K562 (cell line): ENCODE measurements around the gene CSTF2T. TPM values are rescaled to one million over a fixed set of nuclear protein-coding genes. Genes with fewer than 3 reads are reported as not detected.

Experiments used
- ATAC-seq: fragments of 200-7000 bp; cut with Tn5 transposase; 3 replicates; pipeline ENCODE4 v1.9.1; 2020; ENCODE audit warnings: moderate library complexity
- BruUV-seq: library from RNA; stranded (reverse); fragments of 400-500 nt; replicated peaks from 2 replicates; lab custom pipeline; 2021; lab: Mats Ljungman, UMichigan
- CTCF ChIA-PET: fragments of 300-600 bp; formaldehyde crosslinking; extraction: SDS; loops from one replicate; lab custom pipeline; 2021; ENCODE audit warnings: low intra/inter-chr PET ratio; lab: Yijun Ruan, JAX
- POLR2A ChIA-PET: fragments of 300-600, 350-650 bp; sonication (Branson Sonifier 250); formaldehyde crosslinking; extraction: SDS; loops from one replicate; lab custom pipeline; 2021; ENCODE audit warnings: antibody characterized with exemption, inconsistent platforms; lab: Yijun Ruan, JAX
- DNase-seq, 4 experiments: peaks; one replicate each; pipeline versions ENCODE4 v3.0.0 to v3.0.0-alpha.2; 2011 to 2018; ENCODE audit warnings: low spot score in 3 of 4, mixed read lengths in 3 of 4; ENCODE audit errors: extremely low read depth in 1 of 4
- FAIRE-seq: peaks from 2 replicates; lab custom pipeline; 2011; peaks lifted over from hg19 to GRCh38; lab: Jason Lieb, UNC
- H2AFZ ChIP-seq: 2 replicates; pipeline ENCODE4 v1.6.0; 2011; ENCODE audit warnings: low read depth, low read length, control low read depth, inconsistent platforms
- H3K27ac ChIP-seq: fragments of 200-600 bp; 3 replicates; pipeline ENCODE4 v1.8.0; 2011; ENCODE audit warnings: low read depth, mild to moderate bottlenecking, control low read depth, inconsistent platforms, low read length, moderate library complexity, mixed read lengths; ENCODE audit errors: extremely low read depth
- H3K27me3 ChIP-seq, 2 experiments: fragments of 300-600 bp in 1 of 2; 2 replicates in 1 of 2; 3 replicates in 1 of 2; pipeline versions ENCODE4 v1.6.0 to v1.8.0; 2011; ENCODE audit warnings: inconsistent platforms in 2 of 2, low read length in 2 of 2, mild to moderate bottlenecking in 1 of 2, mixed read lengths in 1 of 2, moderate library complexity in 1 of 2; ENCODE audit not compliant: control insufficient read depth in 2 of 2, insufficient read depth in 2 of 2
- H3K36me3 ChIP-seq: fragments of 300-600 bp; 3 replicates; pipeline ENCODE4 v1.8.0; 2011; ENCODE audit warnings: mild to moderate bottlenecking, low read length, inconsistent platforms; ENCODE audit not compliant: control insufficient read depth, insufficient read depth
- H3K4me1 ChIP-seq, 2 experiments: fragments of 200-600 bp in 1 of 2; replicated peaks in 1 of 2; 2 replicates in 1 of 2; 3 replicates in 1 of 2; pipeline versions ENCODE4 v1.5.1 to v1.8.0; 2011; ENCODE audit warnings: inconsistent platforms in 2 of 2, low read length in 2 of 2, mild to moderate bottlenecking in 1 of 2, mixed read lengths in 1 of 2, moderate library complexity in 1 of 2; ENCODE audit not compliant: control insufficient read depth in 2 of 2, insufficient read depth in 2 of 2
- H3K4me2 ChIP-seq: 2 replicates; pipeline ENCODE4 v1.6.1; 2011; ENCODE audit warnings: low read length, control low read depth, inconsistent platforms, mixed read lengths; ENCODE audit not compliant: insufficient read depth
- H3K4me3 ChIP-seq: fragments of 200-600 bp; sonication (generic), shearing (Covaris generic); 2 replicates; pipeline ENCODE4 v1.5.1; 2016; ENCODE audit warnings: control low read depth, inconsistent platforms
- H3K79me2 ChIP-seq: fragments of 200-600 bp; 3 replicates; pipeline ENCODE4 v1.8.0; 2011; ENCODE audit warnings: low read length, inconsistent platforms; ENCODE audit not compliant: control insufficient read depth, insufficient read depth
- H3K9ac ChIP-seq, 2 experiments: 2 replicates each; pipeline versions ENCODE4 v1.6.0 to v1.6.1; 2011; ENCODE audit warnings: low read depth in 2 of 2, low read length in 2 of 2, control low read depth in 1 of 2, inconsistent platforms in 1 of 2, mild to moderate bottlenecking in 1 of 2, mixed read lengths in 1 of 2; ENCODE audit not compliant: insufficient read depth in 1 of 2
- H3K9me1 ChIP-seq: one replicate; pipeline ENCODE4 v1.6.0; 2011; ENCODE audit warnings: inconsistent platforms, mild to moderate bottlenecking, low read length, moderate library complexity; ENCODE audit not compliant: control insufficient read depth, insufficient read depth
- H3K9me3 ChIP-seq: replicated peaks from 2 replicates; pipeline ENCODE4 v1.5.1; 2011; ENCODE audit warnings: low read depth, low read length, inconsistent platforms; ENCODE audit not compliant: control insufficient read depth, insufficient read depth
- H4K20me1 ChIP-seq: replicated peaks from 2 replicates; pipeline ENCODE4 v1.6.1; 2011; ENCODE audit warnings: low read length, inconsistent platforms, mixed read lengths; ENCODE audit not compliant: control insufficient read depth, insufficient read depth
- CCNT2 ChIP-seq: IDR thresholded peaks from 2 replicates; pipeline ENCODE4 v1.6.1; 2011; ENCODE audit warnings: borderline replicate concordance, low read depth, mild to moderate bottlenecking, moderate library complexity, mixed read lengths, low read length; ENCODE audit not compliant: insufficient read length; ENCODE audit errors: extremely low read depth
- CREBBP ChIP-seq: IDR thresholded peaks from one replicate; pipeline ENCODE4 v1.6.1; 2012; ENCODE audit warnings: low read depth, mild to moderate bottlenecking, control low read depth, inconsistent platforms, low read length
- ELF2 ChIP-seq: fragments of 250-450 bp; sonication (Bioruptor Pico); IDR thresholded peaks from 2 replicates; pipeline ENCODE4 v1.5.0; 2021; ENCODE audit warnings: mild to moderate bottlenecking
- ETV1 ChIP-seq: fragments of 450-650 bp; conservative IDR thresholded peaks from 2 replicates; pipeline ENCODE4 v1.6.1; 2016; ENCODE audit warnings: missing genetic modification characterization, control low read depth, low read depth, missing compliant biosample characterization
- LEF1 ChIP-seq: fragments of 450-650 bp; IDR thresholded peaks from 2 replicates; pipeline ENCODE4 v1.6.1; 2016; ENCODE audit warnings: mild to moderate bottlenecking
- MTA2 ChIP-seq: fragments of 450-650 bp; IDR thresholded peaks from 2 replicates; pipeline ENCODE4 v1.6.1; 2016; ENCODE audit warnings: low read depth
- MTA3 ChIP-seq: fragments of 450-650 bp; formaldehyde crosslinking; IDR thresholded peaks from 2 replicates; pipeline ENCODE4 v1.6.1; 2017; ENCODE audit warnings: mild to moderate bottlenecking, borderline replicate concordance
- NFE2 ChIP-seq: IDR thresholded peaks from 2 replicates; pipeline ENCODE4 v1.6.1; 2014; ENCODE audit warnings: antibody characterized with exemption, low read depth
- PCBP2 ChIP-seq: fragments of 200-400 bp; formaldehyde crosslinking; IDR thresholded peaks from 2 replicates; pipeline ENCODE4 v1.6.1; 2018; ENCODE audit warnings: low read length, low read depth, mild to moderate bottlenecking, moderate library complexity; ENCODE audit not compliant: poor library complexity, severe bottlenecking
- PHB2 ChIP-seq: fragments of 450-650 bp; IDR thresholded peaks from 2 replicates; pipeline ENCODE4 v1.6.1; 2017; ENCODE audit warnings: low read depth
- PHTF2 ChIP-seq: fragments of 250-450 bp; sonication (Bioruptor Pico); IDR thresholded peaks from 2 replicates; pipeline ENCODE4 v1.5.0; 2021; ENCODE audit warnings: mild to moderate bottlenecking
- RAD51 ChIP-seq: fragments of 450-650 bp; IDR thresholded peaks from 2 replicates; pipeline ENCODE4 v1.7.1; 2016; ENCODE audit warnings: low read depth, mild to moderate bottlenecking, borderline replicate concordance
- RBM39 ChIP-seq: fragments of 200-400 bp; formaldehyde crosslinking; optimal IDR thresholded peaks from 2 replicates; pipeline ENCODE3; 2018; ENCODE audit warnings: low read depth, low read length
- SMAD2 ChIP-seq: fragments of 150-350 bp; IDR thresholded peaks from 2 replicates; pipeline ENCODE4 v1.6.1; 2014; ENCODE audit warnings: low read depth, mild to moderate bottlenecking, low read length
- SMARCB1 ChIP-seq: IDR thresholded peaks from 2 replicates; pipeline ENCODE4 v1.6.1; 2011; ENCODE audit warnings: improper control_type of control experiment, low read depth; ENCODE audit not compliant: insufficient read length
- SP1 ChIP-seq: sonication (generic); formaldehyde crosslinking; IDR thresholded peaks from 2 replicates; pipeline ENCODE4 v1.8.1; 2022; ENCODE audit warnings: mild to moderate bottlenecking, missing genetic modification reagents
- ZNF75A ChIP-seq: fragments of 450-650 bp; formaldehyde crosslinking; IDR thresholded peaks from 2 replicates; pipeline ENCODE4 v1.4.0; 2020; ENCODE audit warnings: mild to moderate bottlenecking
- WGBS: fragments of 100-300 bp; shearing (Covaris generic); methylation state at CpG from one replicate; pipeline ENCODE4 v1.1.6; 2016; ENCODE audit warnings: low coverage, mixed read lengths; ENCODE audit not compliant: insufficient coverage; ENCODE audit errors: missing lambda C conversion rate; 5-methylcytosine and 5-hydroxymethylcytosine counted together
- in situ Hi-C: fragments of 300-500 bp; cut with MboI; formaldehyde crosslinking; loops from 4 replicates; pipeline ENCODE4 v1.15.0; 2018; ENCODE audit warnings: inconsistent platforms, mixed read lengths
- intact Hi-C: fragments of 100-400 bp; cut with micrococcal nuclease; formaldehyde crosslinking; loops from 2 replicates; pipeline ENCODE4 v1.14.2; 2022
- polyA plus RNA-seq, 8 experiments: library from polyadenylated mRNA; depleted of rRNA in 4 of 8; stranded (reverse) in 5 of 8; unstranded in 3 of 8; fragments of >200 nt; fragmentation: Nextera tagmentation in 2 of 8; fragmentation: Illumina TruSeq in 1 of 8; extraction: Ambion mirVana in 2 of 8; extraction: Trizol in 1 of 8; gene quantifications; 2 replicates each; pipeline versions ENCODE4 v1.2.1 to v1.2.3, GENCODE V29; 2011 to 2014; ENCODE audit warnings: inconsistent platforms in 1 of 8, missing spikeins in 1 of 8
- total RNA-seq, 7 experiments: library from RNA; depleted of rRNA in 6 of 7; stranded (reverse); fragments of >200 nt in 6 of 7; fragmentation: Illumina TruSeq in 2 of 7; extraction: Trizol in 2 of 7; gene quantifications; 2 replicates each; pipeline versions ENCODE4 v1.2.1 to v1.2.3, GENCODE V29; 2011 to 2021; ENCODE audit warnings: low replicate concordance in 1 of 7

CSTF2T gene
- total and polyA plus RNA-seq, 9 of the 15 experiments (the other 6 are each of a cell fraction or from before 2014, with no cell fraction given): 10.3 to 32.4 (median 24.2) TPM

GRCh38 chr10:51707392-51707791 lies 8.0 kb upstream of the CSTF2T start:
- H4K20me1 ChIP-seq: no peaks in the 10 kb centered on the region
- DNase-seq: no peak
- H3K4me3 ChIP-seq: no peak overlapping the region
- H3K9me1 ChIP-seq: no peaks in the 10 kb centered on the region
- no peaks in the 10 kb centered on the region for H3K36me3 ChIP-seq
- WGBS: 5% methylated on average over 6 of the region's 6 CpGs
- TF ChIP-seq MTA2: no peak
- no peak for TF ChIP-seq RBM39
- TF ChIP-seq SP1: no peak
- no peak for TF ChIP-seq PHTF2
- no peak for TF ChIP-seq SMARCB1
- no peak for TF ChIP-seq LEF1
- TF ChIP-seq MTA3: no peak
- no peak for TF ChIP-seq RAD51
- TF ChIP-seq CCNT2: no peak
- no peak for TF ChIP-seq PCBP2
- no peak for TF ChIP-seq CREBBP
- no peak for TF ChIP-seq ETV1
- no peak for TF ChIP-seq PHB2
- TF ChIP-seq SMAD2: no peak
- no peak for TF ChIP-seq ELF2 (CRISPR knock-in tag)
- TF ChIP-seq ZNF75A (CRISPR knock-in tag): no peak
- TF ChIP-seq NFE2: no peak
- no peak overlapping the region for H3K27ac ChIP-seq
- CTCF ChIA-PET: no interaction called here
- intact Hi-C loops: no loop called here
- H3K4me2 ChIP-seq: no peak overlapping the region
- no peak for ATAC-seq
- H3K79me2 ChIP-seq: no peaks in the 10 kb centered on the region
- no peak overlapping the region for H2AFZ ChIP-seq
- POLR2A ChIA-PET: interaction anchor here (0.7 kb wide), 1 partner anchor 13 kb away, joined by 3 read pairs; no protein-coding TSS in a partner anchor
- H3K27me3 ChIP-seq: no peaks in the 10 kb centered on the region; a peak in 2 of 5 replicates
- in situ Hi-C loops: no loop called here
- peak; percentile 15 for FAIRE-seq
- H3K9ac ChIP-seq: no peak overlapping the region
- BruUV-seq: no TSS peak
- H3K9me3 ChIP-seq: no peaks in the 10 kb centered on the region
- no peaks in the 10 kb centered on the region for H3K4me1 ChIP-seq
